Mucosa of stomach (tissue), 1 donor: ENCODE results near the gene TELO2.

Experiments used
- H3K27me3 ChIP-seq: one replicate; pipeline ENCODE4 v1.7.0; 2013; ENCODE audit warnings: mild to moderate bottlenecking, low read length; ENCODE audit not compliant: control insufficient read depth, insufficient read depth
- H3K36me3 ChIP-seq: one replicate; pipeline ENCODE4 v1.7.0; 2013; ENCODE audit warnings: low read length; ENCODE audit not compliant: control insufficient read depth, insufficient read depth
- H3K4me1 ChIP-seq: one replicate; pipeline ENCODE4 v1.7.0; 2013; ENCODE audit warnings: mild to moderate bottlenecking, low read length; ENCODE audit not compliant: control insufficient read depth, insufficient read depth
- H3K4me3 ChIP-seq: one replicate; pipeline ENCODE4 v1.7.0; 2013; ENCODE audit warnings: low read length
- H3K9ac ChIP-seq: one replicate; pipeline ENCODE4 v1.7.0; 2013; ENCODE audit warnings: mild to moderate bottlenecking, low read length, moderate library complexity
- H3K9me3 ChIP-seq: one replicate; pipeline ENCODE4 v1.7.0; 2013; ENCODE audit warnings: mild to moderate bottlenecking, low read length, moderate library complexity; ENCODE audit not compliant: control insufficient read depth
- donor health status: Pancreatic carcinoma.

TELO2 gene

GRCh38 chr16:1508494-1509187, 15.5 kb downstream of the TELO2 start:
- Histone ChIP-seq H3K27me3 (no peaks in the 10 kb centered on the region), H3K36me3 (no peaks in the 10 kb centered on the region), H3K9ac (no peak overlapping the region), H3K4me3 (no peak overlapping the region), H3K9me3 (no peaks in the 10 kb centered on the region), H3K4me1 (no peaks in the 10 kb centered on the region)

GRCh38 chr16:1509307-1510221, 16.4 kb downstream of the TELO2 start:
- Histone ChIP-seq H3K36me3 (no peaks in the 10 kb centered on the region), H3K4me1 (no peaks in the 10 kb centered on the region), H3K27me3 (no peaks in the 10 kb centered on the region), H3K9ac (no peak overlapping the region), H3K4me3 (no peak overlapping the region), H3K9me3 (no peaks in the 10 kb centered on the region)

DNA sequence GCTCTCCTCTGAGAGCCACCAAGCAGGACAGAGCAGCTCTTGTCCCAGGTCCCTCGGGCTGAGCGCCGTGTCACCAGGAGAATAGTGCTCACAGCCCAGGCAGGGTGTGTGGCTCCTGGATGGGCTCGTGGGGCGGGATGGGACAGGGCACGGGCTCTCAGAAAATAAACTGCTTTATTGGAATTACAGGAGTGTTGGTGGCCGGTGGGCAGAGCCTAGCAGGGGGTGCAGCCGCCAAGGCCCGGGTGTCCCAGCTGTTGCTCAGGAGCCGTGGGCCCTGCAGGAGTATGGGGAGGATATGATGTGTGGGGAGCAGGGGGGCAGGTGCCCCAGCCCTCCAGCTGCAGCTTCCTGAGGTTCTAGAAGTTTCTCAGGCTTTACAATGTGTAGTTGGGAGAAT, 17.1 kb downstream of the TELO2 start:
- Histone ChIP-seq H3K4me1 (no peaks in the 10 kb centered on the region), H3K9me3 (no peaks in the 10 kb centered on the region), H3K36me3 (no peaks in the 10 kb centered on the region), H3K9ac (no peak overlapping the region), H3K27me3 (no peaks in the 10 kb centered on the region), H3K4me3 (no peak overlapping the region)

GRCh38 chr16:1510941-1511351, 17.8 kb downstream of the TELO2 start:
- no peak overlapping the region for H3K9ac ChIP-seq
- no peaks in the 10 kb centered on the region for H3K9me3 ChIP-seq
- no peaks in the 10 kb centered on the region for H3K27me3 ChIP-seq
- H3K4me1 ChIP-seq, result no peaks in the 10 kb centered on the region
- H3K36me3 ChIP-seq, result no peaks in the 10 kb centered on the region
- no peak overlapping the region for H3K4me3 ChIP-seq

DNA sequence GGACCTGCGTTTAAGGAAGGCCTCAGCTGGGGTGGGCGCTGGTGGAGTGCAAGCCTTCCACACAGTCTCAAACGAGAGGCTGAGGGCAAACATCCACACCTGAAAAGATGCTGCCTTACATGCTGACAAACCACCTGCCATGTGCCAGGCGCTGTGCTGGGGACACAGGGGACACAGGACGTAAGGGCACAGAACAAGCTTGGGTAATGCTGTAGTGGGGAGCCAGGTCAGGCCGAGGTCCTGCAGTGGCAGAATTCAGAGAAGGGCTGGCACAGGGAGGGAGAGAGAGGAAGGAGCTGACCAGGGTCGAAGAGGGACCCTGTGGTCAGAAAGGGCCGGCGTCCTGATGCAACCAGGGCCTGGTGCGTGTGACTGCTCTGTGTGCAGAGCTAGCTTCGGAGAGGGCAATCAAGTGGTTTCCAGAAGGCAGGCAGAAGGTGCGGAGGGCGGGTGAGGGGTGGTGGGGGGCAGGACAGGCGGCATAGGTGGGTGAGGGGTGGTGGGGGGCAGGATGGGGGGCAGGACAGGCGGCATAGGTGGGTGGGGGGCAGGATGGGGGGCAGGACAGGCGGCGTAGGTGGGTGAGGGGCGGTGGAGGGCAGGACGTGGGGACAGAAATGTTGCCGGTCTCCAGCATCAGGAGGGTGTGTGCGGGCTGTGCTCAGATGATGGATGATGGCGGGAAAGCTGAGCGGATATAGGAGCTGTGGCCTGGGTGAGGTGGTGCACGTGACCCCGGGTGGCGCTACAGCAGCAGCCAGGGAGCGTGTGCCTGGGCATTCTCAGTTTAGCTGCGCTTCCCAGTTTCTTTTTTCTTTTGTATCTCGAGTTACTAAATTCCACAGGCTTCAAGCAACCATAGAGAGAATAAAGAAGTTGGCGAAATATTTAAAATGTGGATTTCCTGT, 18.8 kb downstream of the TELO2 start:
- no peaks in the 10 kb centered on the region for H3K36me3 ChIP-seq
- H3K9ac ChIP-seq, result no peak overlapping the region
- H3K4me1 ChIP-seq, result no peaks in the 10 kb centered on the region
- H3K27me3 ChIP-seq, result no peaks in the 10 kb centered on the region
- H3K4me3 ChIP-seq, result no peak overlapping the region
- no peaks in the 10 kb centered on the region for H3K9me3 ChIP-seq

DNA sequence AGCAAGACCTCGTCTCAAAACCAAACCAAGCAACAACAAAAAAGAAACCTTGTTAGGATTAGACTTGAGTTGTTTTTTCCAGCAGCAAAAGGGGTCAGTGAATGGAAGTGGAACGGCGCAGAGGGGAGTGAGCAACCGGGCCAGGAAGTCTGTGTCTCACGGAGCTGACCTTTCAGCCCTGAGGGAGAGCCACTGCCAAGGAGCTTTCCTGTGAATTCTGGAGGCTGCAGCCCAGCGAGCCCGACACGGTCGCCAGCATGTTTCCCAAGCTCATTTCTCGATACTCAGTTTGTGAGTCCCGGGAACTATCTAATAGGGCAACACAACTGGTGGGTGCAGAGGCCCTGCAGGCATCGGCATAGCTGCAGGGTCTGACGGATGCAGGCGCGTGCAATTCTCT, 19.6 kb downstream of the TELO2 start:
- H3K4me3 ChIP-seq, result no peak overlapping the region
- no peaks in the 10 kb centered on the region for H3K4me1 ChIP-seq
- H3K9ac ChIP-seq, result no peak overlapping the region
- no peaks in the 10 kb centered on the region for H3K36me3 ChIP-seq
- H3K27me3 ChIP-seq, result no peaks in the 10 kb centered on the region
- H3K9me3 ChIP-seq, result no peaks in the 10 kb centered on the region

DNA sequence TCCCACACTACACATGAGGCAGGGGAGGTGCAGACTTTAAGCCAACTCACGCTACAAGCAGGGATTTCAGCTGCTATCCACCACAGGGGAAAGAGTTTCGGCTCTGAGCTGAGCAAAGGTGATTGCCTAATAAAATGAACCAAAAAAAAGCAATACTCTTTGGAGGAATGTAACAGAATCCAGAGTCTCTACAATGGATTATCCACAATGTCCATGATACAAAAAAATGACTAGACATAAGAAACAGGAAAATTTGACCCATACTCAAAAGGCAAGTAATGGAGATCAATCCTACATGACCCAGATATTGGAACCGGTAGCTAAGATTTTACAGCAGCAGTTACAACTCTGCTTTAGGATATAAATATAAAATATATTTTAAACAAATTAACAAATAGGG, 21.3 kb downstream of the TELO2 start:
- Histone ChIP-seq H3K36me3 (no peaks in the 10 kb centered on the region), H3K4me1 (no peaks in the 10 kb centered on the region), H3K27me3 (no peaks in the 10 kb centered on the region), H3K4me3 (no peak overlapping the region), H3K9ac (no peak overlapping the region), H3K9me3 (no peaks in the 10 kb centered on the region)

GRCh38 chr16:1518626-1519135, 25.5 kb downstream of the TELO2 start:
- no peaks in the 10 kb centered on the region for H3K36me3 ChIP-seq
- H3K27me3 ChIP-seq, result no peaks in the 10 kb centered on the region
- H3K9ac ChIP-seq, result no peak overlapping the region
- H3K4me3 ChIP-seq, result no peak overlapping the region
- H3K9me3 ChIP-seq, result no peaks in the 10 kb centered on the region
- H3K4me1 ChIP-seq, result no peaks in the 10 kb centered on the region

- Histone ChIP-seq H3K27me3 (no peaks in the 10 kb centered on the region), H3K36me3 (no peaks in the 10 kb centered on the region), H3K9ac (no peak overlapping the region), H3K4me1 (no peaks in the 10 kb centered on the region), H3K9me3 (no peaks in the 10 kb centered on the region), H3K4me3 (no peak overlapping the region)
Observed at GRCh38 chr16:1519831-1520230, 26.7 kb downstream of the TELO2 start.

GRCh38 chr16:1520461-1520860, 27.3 kb downstream of the TELO2 start:
- Histone ChIP-seq H3K9me3 (no peaks in the 10 kb centered on the region), H3K4me3 (no peak overlapping the region), H3K9ac (no peak overlapping the region), H3K4me1 (no peaks in the 10 kb centered on the region), H3K27me3 (no peaks in the 10 kb centered on the region), H3K36me3 (no peaks in the 10 kb centered on the region)

GRCh38 chr16:1523581-1524245, 30.6 kb downstream of the TELO2 start:
- H3K4me3 ChIP-seq, result no peak overlapping the region
- no peaks in the 10 kb centered on the region for H3K9me3 ChIP-seq
- H3K36me3 ChIP-seq, result no peaks in the 10 kb centered on the region
- no peaks in the 10 kb centered on the region for H3K27me3 ChIP-seq
- H3K4me1 ChIP-seq, result no peaks in the 10 kb centered on the region
- H3K9ac ChIP-seq, result no peak overlapping the region
